Hepatocyte (in vitro differentiated cells): ENCODE data around the gene SNX20.

ENCODE experiments used
- EZH2phosphoT487 ChIP-seq: fragments of 200-600 bp; sonication (generic); IDR thresholded peaks from one replicate; pipeline ENCODE4 v1.6.1; 2018; ENCODE audit warnings: antibody characterized with exemption, mild to moderate bottlenecking, low read depth, moderate library complexity; ENCODE audit not compliant: unreplicated experiment, severe bottlenecking
- TF ChIP-seq, protein P1 (sequence below): fragments of 200-600 bp; sonication (generic); IDR thresholded peaks from 2 replicates; pipeline ENCODE4 v1.5.1; 2016; ENCODE audit warnings: antibody characterized with exemption, mild to moderate bottlenecking; ENCODE audit not compliant: poor library complexity

DNA sequence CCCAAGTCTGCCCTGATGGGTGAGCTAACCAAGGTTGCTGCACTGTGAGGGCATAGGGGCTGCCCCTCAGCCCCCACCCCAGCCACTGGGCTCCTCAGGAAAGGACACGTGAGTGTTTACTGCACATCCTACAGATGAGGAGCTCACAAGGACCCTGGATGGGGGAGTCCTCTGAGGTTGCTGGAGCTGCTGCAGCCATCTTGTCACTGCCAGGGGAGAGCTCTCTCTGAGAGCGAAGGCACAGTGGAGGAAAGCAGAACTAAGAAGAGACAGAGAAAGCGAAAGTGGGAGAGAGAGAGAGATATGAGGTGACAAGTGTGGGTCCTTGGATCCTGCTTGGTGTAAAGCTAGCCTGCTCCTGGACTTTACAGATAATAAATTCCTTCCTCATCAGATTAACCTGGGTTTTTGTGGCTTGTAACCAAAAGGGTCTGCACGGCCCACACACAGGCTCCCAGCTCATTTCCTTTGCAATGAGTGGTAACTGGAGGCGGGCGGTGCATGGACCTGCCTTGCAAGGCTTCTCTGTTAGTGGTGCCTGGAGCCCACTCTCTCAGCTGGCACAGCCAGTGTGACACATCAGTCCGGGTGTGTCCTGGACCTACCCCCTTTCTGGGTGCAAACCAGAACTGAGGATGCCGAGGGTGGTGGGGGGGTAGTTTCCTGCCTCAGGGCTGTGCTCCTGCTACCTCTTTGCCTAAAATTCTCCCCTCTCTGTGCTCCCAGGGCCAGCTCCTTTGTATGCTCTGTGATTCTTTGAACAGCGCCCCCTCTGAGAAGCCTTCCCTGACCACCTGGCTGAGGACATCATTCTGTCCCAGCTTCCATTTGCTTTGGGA is 14.2 kb downstream of the SNX20 start:
- TF ChIP-seq, protein P1, sequence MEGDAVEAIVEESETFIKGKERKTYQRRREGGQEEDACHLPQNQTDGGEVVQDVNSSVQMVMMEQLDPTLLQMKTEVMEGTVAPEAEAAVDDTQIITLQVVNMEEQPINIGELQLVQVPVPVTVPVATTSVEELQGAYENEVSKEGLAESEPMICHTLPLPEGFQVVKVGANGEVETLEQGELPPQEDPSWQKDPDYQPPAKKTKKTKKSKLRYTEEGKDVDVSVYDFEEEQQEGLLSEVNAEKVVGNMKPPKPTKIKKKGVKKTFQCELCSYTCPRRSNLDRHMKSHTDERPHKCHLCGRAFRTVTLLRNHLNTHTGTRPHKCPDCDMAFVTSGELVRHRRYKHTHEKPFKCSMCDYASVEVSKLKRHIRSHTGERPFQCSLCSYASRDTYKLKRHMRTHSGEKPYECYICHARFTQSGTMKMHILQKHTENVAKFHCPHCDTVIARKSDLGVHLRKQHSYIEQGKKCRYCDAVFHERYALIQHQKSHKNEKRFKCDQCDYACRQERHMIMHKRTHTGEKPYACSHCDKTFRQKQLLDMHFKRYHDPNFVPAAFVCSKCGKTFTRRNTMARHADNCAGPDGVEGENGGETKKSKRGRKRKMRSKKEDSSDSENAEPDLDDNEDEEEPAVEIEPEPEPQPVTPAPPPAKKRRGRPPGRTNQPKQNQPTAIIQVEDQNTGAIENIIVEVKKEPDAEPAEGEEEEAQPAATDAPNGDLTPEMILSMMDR: no peak
- TF ChIP-seq EZH2phosphoT487: no peak
